MM.1S (cell line): ENCODE results near the gene CFAP251.

ENCODE experiments used
- DNase-seq: peaks from one replicate; pipeline ENCODE4 v3.0.0-alpha.2; 2015
- H2AFZ ChIP-seq: fragments of 300-600 bp; sonication (generic); 2 replicates; pipeline ENCODE4 v1.6.0; 2016; ENCODE audit warnings: antibody characterized with exemption, low read length
- H3F3A ChIP-seq: fragments of 300-600 bp; sonication (generic); 2 replicates; pipeline ENCODE4 v1.6.1; 2016; ENCODE audit warnings: mild to moderate bottlenecking, antibody characterized with exemption, low read length, moderate library complexity, mixed read lengths; ENCODE audit not compliant: insufficient read depth
- H3K27ac ChIP-seq: fragments of 300-600 bp; sonication (generic); 2 replicates; pipeline ENCODE4 v1.5.1; 2016; ENCODE audit warnings: mild to moderate bottlenecking, low read length
- H3K27me3 ChIP-seq: fragments of 300-600 bp; sonication (generic); replicated peaks from 2 replicates; pipeline ENCODE4 v1.6.0; 2016; ENCODE audit warnings: low read length; ENCODE audit not compliant: insufficient read depth
- H3K36me3 ChIP-seq: fragments of 300-600 bp; sonication (generic); replicated peaks from 2 replicates; pipeline ENCODE4 v1.6.1; 2016; ENCODE audit warnings: mild to moderate bottlenecking, low read length, mixed read lengths; ENCODE audit not compliant: insufficient read depth
- H3K4me1 ChIP-seq: fragments of 300-600 bp; sonication (generic); 2 replicates; pipeline ENCODE4 v1.6.1; 2016; ENCODE audit warnings: low read length, mixed read lengths
- H3K4me2 ChIP-seq: fragments of 300-600 bp; sonication (generic); 2 replicates; pipeline ENCODE4 v1.6.0; 2016; ENCODE audit warnings: low read depth, low read length
- H3K4me3 ChIP-seq: fragments of 300-600 bp; sonication (generic); 2 replicates; pipeline ENCODE4 v1.5.1; 2016; ENCODE audit warnings: low read length, mixed read lengths
- H3K79me2 ChIP-seq: fragments of 300-600 bp; sonication (generic); 2 replicates; pipeline ENCODE4 v1.6.1; 2016; ENCODE audit warnings: mixed run types, low read length, mixed read lengths
- H3K9ac ChIP-seq: fragments of 300-600 bp; sonication (generic); 2 replicates; pipeline ENCODE4 v1.6.1; 2016; ENCODE audit warnings: low read length, mixed read lengths
- H3K9me2 ChIP-seq: fragments of 300-600 bp; sonication (generic); replicated peaks from 2 replicates; pipeline ENCODE4 v1.6.1; 2016; ENCODE audit warnings: mild to moderate bottlenecking, low read length, mixed read lengths; ENCODE audit not compliant: insufficient read depth
- H3K9me3 ChIP-seq: fragments of 300-600 bp; sonication (generic); replicated peaks from 2 replicates; pipeline ENCODE4 v1.6.1; 2016; ENCODE audit warnings: mild to moderate bottlenecking, low read length, mixed read lengths; ENCODE audit not compliant: insufficient read depth
- H4K20me1 ChIP-seq: fragments of 300-600 bp; sonication (generic); 2 replicates; pipeline ENCODE4 v1.6.1; 2016; ENCODE audit warnings: mild to moderate bottlenecking, low read length, moderate library complexity, mixed read lengths; ENCODE audit not compliant: insufficient read depth
- EZH2 ChIP-seq: fragments of 300-600 bp; sonication (generic); optimal IDR thresholded peaks from 2 replicates; pipeline ENCODE3; 2017; ENCODE audit warnings: low read depth, mild to moderate bottlenecking, antibody characterized with exemption, low read length, mixed read lengths
- EZH2phosphoT487 ChIP-seq: fragments of 300-600 bp; sonication (generic); IDR thresholded peaks from 2 replicates; pipeline ENCODE4 v1.6.1; 2018; ENCODE audit warnings: antibody characterized with exemption, low read length
- TF ChIP-seq, protein P1 (sequence below): fragments of 300-600 bp; sonication (generic); IDR thresholded peaks from 2 replicates; pipeline ENCODE4 v1.5.1; 2016; ENCODE audit warnings: antibody characterized with exemption, low read length, mixed read lengths

CFAP251 gene

GRCh38 chr12:121992059-121992879 is 73.9 kb downstream of the CFAP251 start:
- no peaks in the 10 kb centered on the region for H3K27me3 ChIP-seq
- TF ChIP-seq, protein P1, sequence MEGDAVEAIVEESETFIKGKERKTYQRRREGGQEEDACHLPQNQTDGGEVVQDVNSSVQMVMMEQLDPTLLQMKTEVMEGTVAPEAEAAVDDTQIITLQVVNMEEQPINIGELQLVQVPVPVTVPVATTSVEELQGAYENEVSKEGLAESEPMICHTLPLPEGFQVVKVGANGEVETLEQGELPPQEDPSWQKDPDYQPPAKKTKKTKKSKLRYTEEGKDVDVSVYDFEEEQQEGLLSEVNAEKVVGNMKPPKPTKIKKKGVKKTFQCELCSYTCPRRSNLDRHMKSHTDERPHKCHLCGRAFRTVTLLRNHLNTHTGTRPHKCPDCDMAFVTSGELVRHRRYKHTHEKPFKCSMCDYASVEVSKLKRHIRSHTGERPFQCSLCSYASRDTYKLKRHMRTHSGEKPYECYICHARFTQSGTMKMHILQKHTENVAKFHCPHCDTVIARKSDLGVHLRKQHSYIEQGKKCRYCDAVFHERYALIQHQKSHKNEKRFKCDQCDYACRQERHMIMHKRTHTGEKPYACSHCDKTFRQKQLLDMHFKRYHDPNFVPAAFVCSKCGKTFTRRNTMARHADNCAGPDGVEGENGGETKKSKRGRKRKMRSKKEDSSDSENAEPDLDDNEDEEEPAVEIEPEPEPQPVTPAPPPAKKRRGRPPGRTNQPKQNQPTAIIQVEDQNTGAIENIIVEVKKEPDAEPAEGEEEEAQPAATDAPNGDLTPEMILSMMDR, result no peak
- TF ChIP-seq EZH2phosphoT487, result no peak
- no peak for TF ChIP-seq EZH2
- no peaks in the 10 kb centered on the region for H3K4me1 ChIP-seq
- H3K9ac ChIP-seq, result no peak overlapping the region
- no peak overlapping the region for H2AFZ ChIP-seq
- no peaks in the 10 kb centered on the region for H3K79me2 ChIP-seq
- no peaks in the 10 kb centered on the region for H3K36me3 ChIP-seq
- H3K4me3 ChIP-seq, result no peak overlapping the region
- no peak overlapping the region for H3K4me2 ChIP-seq
- no peak for DNase-seq
- no peak overlapping the region for H3K27ac ChIP-seq
- no peaks in the 10 kb centered on the region for H3K9me3 ChIP-seq
- no peaks in the 10 kb centered on the region for H3F3A ChIP-seq
- H4K20me1 ChIP-seq, result no peaks in the 10 kb centered on the region
- no peaks in the 10 kb centered on the region for H3K9me2 ChIP-seq

DNA sequence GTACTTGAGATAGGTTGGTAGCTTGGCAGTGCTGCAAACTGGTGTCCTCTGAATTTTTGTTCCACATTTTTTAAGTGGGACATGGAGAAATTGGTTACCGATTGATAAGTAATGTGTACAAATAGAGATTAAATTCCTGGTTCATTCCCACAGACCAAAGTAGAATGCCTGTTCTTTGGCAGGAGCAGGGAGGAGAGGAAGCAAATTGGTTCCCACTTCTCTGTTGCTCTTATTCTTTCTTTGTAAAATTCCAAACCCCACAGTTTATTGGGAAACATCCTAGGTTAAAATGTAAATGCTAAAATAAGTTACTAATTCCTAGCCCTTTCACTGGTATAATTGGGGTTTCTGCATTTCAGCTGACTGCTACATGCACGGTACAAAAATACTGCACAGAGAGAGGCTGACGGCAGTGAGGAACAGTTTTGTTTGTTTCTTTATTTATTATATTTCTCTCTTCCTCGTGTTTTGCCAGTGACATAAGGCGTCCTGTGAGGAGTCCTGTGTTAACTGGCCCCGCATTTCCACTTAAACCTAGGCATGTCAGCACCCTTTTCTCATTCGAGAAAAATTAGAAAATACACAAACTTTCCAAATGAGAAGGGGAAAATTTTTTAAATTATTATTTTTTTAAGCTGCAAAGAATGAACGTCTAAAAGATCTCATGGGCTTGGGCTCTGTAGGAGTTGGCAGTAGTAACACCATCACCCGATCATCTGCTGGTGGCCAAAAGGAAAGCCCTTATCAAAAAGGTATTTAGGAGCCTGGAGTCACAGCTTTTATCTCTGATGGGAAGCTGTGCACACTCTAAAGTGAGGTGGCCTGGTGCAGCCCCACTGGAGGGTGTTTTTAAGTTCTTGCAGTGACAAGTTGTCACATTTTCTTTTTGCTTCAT is 77.9 kb downstream of the CFAP251 start:
- no peak overlapping the region for H2AFZ ChIP-seq
- no peak overlapping the region for H3K9ac ChIP-seq
- no peaks in the 10 kb centered on the region for H3K27me3 ChIP-seq
- no peak for DNase-seq
- H3K36me3 ChIP-seq, result no peaks in the 10 kb centered on the region
- H3K4me1 ChIP-seq, result no peaks in the 10 kb centered on the region
- H4K20me1 ChIP-seq, result no peaks in the 10 kb centered on the region
- no peak overlapping the region for H3K4me3 ChIP-seq
- H3K9me3 ChIP-seq, result no peaks in the 10 kb centered on the region
- no peaks in the 10 kb centered on the region for H3K79me2 ChIP-seq
- TF ChIP-seq, protein P1, result no peak
- no peak for TF ChIP-seq EZH2phosphoT487
- TF ChIP-seq EZH2, result no peak
- no peaks in the 10 kb centered on the region for H3K9me2 ChIP-seq
- H3F3A ChIP-seq, result no peaks in the 10 kb centered on the region
- no peak overlapping the region for H3K4me2 ChIP-seq
- H3K27ac ChIP-seq, result no peak overlapping the region

DNA sequence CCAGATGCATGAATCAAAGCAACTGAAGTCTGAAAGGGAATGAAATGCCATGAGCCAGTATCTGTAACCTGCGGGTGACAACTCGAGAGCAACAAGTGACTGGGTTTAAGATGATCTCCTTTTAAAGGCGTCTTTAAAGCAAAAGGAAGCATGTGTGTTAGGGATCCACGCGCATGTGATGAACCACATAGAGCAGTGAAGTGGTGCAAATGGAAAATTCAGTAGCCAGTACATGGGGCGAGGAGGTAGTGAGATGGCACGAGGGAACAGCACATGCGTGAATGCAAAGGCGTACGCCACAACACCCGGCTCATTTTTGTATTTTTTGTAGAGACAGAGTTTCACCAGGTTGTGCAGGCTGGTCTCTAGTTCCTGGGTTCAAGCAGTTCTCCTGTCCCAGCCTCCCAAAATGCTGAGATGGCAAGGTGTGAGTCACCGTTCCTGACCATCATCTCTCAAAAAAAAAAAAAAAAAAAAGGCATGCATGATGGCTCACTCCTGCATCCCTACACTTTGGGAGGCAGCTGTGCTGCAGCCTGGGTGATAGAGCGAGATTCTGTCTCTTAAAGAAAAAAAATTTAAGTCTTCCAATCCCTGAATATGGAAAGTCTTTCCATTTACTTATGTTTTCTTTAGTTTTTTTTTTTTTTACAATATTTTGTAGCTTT is 78.7 kb downstream of the CFAP251 start:
- H3K4me1 ChIP-seq, result no peaks in the 10 kb centered on the region
- DNase-seq, result no peak
- H3K9me2 ChIP-seq, result no peaks in the 10 kb centered on the region
- no peak overlapping the region for H2AFZ ChIP-seq
- no peaks in the 10 kb centered on the region for H3K9me3 ChIP-seq
- no peak overlapping the region for H3K4me3 ChIP-seq
- no peaks in the 10 kb centered on the region for H3K36me3 ChIP-seq
- H3K4me2 ChIP-seq, result no peak overlapping the region
- TF ChIP-seq EZH2phosphoT487 (no peak), EZH2 (no peak)
- no peaks in the 10 kb centered on the region for H4K20me1 ChIP-seq
- H3K9ac ChIP-seq, result no peak overlapping the region
- H3K27me3 ChIP-seq, result no peaks in the 10 kb centered on the region
- H3K27ac ChIP-seq, result no peak overlapping the region
- H3F3A ChIP-seq, result no peaks in the 10 kb centered on the region
- H3K79me2 ChIP-seq, result no peaks in the 10 kb centered on the region
